Nucleus accumbens (tissue), 56 donors: ENCODE data around the gene ABCB8.
A peak's percentile ranks its signal among the peaks of the same experiment; 100 is the strongest.

Experiments
- DNase-seq, 56 donors: peaks; one replicate each; lab custom pipeline; 2025; lab: John Stamatoyannopoulos, UW

The ABCB8 gene

GRCh38 chr7:151028131-151028947 is at the start of gene ABCB8:
Gene ABCB8, plus strand, starts transcription at chr7:151028450. Its CDS starts 66 bp downstream, at chr7:151028516.
- DNase-seq: peak; percentile 84 to 99 (median 97)

GRCh38 chr7:150979713-150980390 is 48.4 kb upstream of the ABCB8 start:
- DNase-seq: peak in 1 of 56 donors; percentile 33

- DNase-seq: peak in 3 of 56 donors; percentile 14 to 35 (median 20)
Measured at GRCh38 chr7:150980663-150981062, 47.6 kb upstream of the ABCB8 start.

GRCh38 chr7:150981644-150982043 is 46.6 kb upstream of the ABCB8 start:
- peak in 1 of 56 donors; percentile 10 for DNase-seq

GRCh38 chr7:150982351-150982750 is 45.9 kb upstream of the ABCB8 start:
- peak in 53 of 56 donors; percentile 19 to 91 (median 80) for DNase-seq

- no peak for DNase-seq
Measured at GRCh38 chr7:150983893-150984368, 44.3 kb upstream of the ABCB8 start.

- DNase-seq: peak in 36 of 56 donors; percentile 12 to 80 (median 39)
Measured at GRCh38 chr7:150986099-150986512, 42.1 kb upstream of the ABCB8 start.

- no peak for DNase-seq
Measured at GRCh38 chr7:150986556-150986955, 41.7 kb upstream of the ABCB8 start.

- peak in 48 of 56 donors; percentile 18 to 87 (median 64) for DNase-seq
Measured at GRCh38 chr7:150988230-150989226, 39.7 kb upstream of the ABCB8 start.

- DNase-seq: no peak
Measured at GRCh38 chr7:150989456-150989855, 38.8 kb upstream of the ABCB8 start.

GRCh38 chr7:150990416-150991186 is 37.6 kb upstream of the ABCB8 start, which contains the start of gene NOS3:
Gene NOS3, plus strand, starts transcription at chr7:150991017. Its CDS starts 2,787 bp downstream, at chr7:150993804.
- DNase-seq: no peak

- DNase-seq: no peak
Measured at GRCh38 chr7:150992051-150992640, 36.1 kb upstream of the ABCB8 start.

- peak in 7 of 56 donors; percentile 7 to 60 (median 24) for DNase-seq
Measured at GRCh38 chr7:150992833-150993302, 35.4 kb upstream of the ABCB8 start.

GRCh38 chr7:150993511-150993910 is 34.7 kb upstream of the ABCB8 start:
- DNase-seq: no peak

GRCh38 chr7:150994141-150994837 is 34.0 kb upstream of the ABCB8 start:
- DNase-seq: no peak

GRCh38 chr7:150994838-150995510 is 33.3 kb upstream of the ABCB8 start:
- DNase-seq: no peak

GRCh38 chr7:150996376-150997074 is 31.7 kb upstream of the ABCB8 start:
- DNase-seq: no peak
